Stimulated activated CD4-positive, alpha-beta T cell treated with anti-CD3 and anti-CD28 coated beads, Interleukin-4, amount 100 ng/mL, for 48 hours (primary cell): ENCODE data around the gene LZTR1.

Source experiments
- DNase-seq, 2 donors: peaks; one replicate each; pipeline ENCODE4 v3.0.0-alpha.2; 2020; ENCODE audit warnings: low read depth in 2 of 2

The LZTR1 gene

DNA sequence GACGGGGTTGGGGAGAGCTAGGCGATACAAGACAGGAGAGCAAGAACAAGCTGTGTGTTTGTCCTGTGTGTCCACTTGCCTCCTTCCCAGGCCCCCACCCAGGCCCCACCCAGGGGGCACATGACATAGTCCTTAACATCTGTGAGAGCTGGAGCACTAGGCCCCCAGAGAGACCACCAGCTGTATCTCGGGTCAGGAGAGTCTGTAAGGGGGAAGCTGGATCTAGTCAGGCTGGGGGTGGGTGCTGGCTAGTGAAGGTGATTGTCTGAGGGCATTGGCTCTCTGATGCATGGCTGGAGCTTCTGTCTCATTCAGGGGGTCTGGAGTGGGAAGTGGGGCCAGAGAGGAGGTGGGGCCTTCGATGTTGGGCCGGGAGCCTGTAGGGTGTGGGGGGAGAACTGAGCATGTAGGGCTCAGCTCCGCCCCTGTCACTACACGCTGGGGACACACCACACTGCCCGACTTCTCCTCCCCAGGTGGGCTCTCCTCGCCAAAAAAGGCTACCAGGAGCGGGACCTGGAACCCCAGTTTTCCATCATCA, 33.4 kb downstream of the LZTR1 start:
- DNase-seq: no peak

DNA sequence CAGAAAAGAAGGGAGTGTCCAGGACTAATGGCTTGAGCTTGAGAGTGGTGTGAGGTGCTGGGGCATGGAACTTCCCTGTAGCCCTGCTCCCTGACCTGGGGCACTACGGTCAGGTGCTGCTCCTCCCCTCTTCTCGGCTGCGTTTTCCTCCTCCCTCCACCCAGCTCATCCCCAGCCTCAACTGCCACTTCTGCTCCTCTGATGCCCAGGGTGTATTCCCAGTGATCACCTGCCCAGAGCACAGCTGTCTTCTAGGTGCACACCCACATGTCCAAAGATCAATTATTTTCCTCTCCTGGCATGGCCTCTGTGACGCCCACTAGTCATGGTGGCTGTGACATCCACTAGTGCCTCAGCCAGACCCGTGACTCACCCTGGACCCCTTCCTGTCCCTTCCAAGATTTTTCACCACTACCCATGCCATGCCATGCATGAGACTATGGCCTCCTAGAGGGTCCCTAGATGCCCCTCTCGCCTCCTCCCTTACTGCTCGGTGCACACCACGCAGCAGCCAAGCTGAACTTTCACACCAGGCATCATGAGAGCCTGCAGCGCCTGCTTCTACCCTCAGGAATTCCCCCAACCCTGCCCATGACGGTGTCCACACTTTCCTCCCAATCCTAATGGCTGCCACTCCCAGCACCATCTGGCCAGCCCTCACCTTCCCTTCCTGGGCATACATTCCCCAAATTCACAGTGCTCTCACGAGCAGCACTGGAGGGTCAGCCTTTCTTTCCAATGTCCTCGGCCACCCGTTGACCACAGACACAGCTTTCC, 34.7 kb downstream of the LZTR1 start:
- no peak for DNase-seq

DNA sequence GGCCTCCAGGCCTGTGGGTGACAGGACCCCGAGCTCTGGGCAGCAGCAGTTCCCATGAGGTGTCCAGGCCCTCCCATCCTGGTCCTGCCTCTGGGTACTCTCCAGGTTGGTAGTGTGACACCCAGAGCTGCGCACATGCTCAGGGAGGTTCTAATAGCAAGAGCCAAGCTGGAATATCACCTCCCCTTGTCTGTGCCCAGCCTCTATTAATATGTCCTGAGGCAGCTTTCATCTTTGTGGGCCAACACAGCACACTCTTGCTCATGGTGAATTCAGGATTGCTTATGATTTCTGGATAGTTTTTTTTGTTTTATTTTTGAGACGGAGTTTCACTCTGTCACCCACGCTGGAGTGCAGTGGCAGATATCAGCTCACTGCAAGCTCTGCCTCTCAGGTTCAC, 36.2 kb downstream of the LZTR1 start:
- DNase-seq: no peak

DNA sequence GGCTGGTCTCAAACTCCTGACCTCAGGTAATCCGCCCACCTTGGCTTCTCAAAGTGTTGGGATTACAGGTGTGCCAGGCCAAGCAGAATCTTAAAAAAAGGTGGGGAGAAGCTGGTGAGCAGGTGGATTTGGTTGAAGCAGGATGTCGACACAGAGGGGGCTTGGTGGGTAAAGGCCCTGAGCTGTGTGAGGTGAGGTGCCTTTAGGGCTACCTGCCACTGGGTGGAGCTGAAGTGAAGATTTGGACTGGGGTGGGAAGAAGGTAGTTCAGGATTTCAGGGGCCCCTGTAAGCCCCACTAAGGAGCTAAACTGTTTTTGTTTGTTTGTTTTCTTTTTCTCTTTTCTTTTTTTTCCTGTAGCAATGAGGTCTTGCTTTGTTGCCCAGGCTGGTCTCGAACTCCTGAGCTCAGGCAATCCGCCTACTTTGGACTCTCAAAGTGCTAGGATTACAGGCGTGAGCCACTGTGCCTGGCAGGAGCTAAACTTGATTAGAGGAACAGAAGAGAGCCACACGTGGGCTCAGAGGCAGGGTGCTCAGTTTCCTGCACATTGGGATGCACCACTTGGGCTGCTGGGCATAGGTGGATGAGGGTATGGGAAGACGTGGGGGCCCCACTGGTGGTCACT, 38.8 kb downstream of the LZTR1 start:
- DNase-seq: no peak

DNA sequence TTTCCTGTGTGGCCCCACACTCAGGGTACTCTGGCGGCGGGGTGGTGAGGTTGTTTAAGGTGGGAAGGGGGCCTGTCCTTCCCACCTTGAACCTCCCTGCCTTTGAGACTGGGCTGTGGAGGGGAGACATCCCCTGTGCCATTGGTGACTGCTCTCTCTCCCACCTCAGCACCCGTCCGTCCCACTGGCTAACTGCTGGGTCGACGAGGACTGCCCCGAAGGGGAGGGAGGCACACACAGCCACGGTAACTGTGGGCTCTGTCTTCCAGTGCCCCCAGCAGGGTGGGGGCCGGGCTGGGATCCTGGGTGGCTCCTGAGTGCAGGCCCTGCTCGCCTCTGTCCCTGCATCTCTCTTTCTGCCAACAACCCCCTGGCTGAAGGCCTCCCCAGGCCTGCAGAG, 40.4 kb downstream of the LZTR1 start:
- no peak for DNase-seq

DNA sequence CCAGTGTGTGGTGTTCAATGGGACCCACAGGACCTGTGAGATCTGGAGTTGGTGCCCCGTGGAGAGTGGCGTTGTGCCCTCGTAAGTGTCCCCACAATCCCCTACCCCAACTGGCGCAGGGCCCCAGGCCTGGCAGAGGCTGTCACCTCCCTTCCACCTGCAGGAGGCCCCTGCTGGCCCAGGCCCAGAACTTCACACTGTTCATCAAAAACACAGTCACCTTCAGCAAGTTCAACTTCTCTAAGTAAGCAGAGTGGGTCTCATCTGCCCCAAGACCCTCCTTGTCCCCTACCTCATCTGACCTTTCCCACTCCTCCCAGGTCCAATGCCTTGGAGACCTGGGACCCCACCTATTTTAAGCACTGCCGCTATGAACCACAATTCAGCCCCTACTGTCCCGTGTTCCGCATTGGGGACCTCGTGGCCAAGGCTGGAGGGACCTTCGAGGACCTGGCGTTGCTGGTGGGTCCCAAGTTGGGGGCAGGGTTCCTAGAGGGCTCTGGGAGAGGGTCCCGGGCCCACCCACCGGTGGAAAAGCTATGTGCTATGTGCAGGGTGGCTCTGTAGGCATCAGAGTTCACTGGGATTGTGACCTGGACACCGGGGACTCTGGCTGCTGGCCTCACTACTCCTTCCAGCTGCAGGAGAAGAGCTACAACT, 41.0 kb downstream of the LZTR1 start:
- DNase-seq: no peak

DNA sequence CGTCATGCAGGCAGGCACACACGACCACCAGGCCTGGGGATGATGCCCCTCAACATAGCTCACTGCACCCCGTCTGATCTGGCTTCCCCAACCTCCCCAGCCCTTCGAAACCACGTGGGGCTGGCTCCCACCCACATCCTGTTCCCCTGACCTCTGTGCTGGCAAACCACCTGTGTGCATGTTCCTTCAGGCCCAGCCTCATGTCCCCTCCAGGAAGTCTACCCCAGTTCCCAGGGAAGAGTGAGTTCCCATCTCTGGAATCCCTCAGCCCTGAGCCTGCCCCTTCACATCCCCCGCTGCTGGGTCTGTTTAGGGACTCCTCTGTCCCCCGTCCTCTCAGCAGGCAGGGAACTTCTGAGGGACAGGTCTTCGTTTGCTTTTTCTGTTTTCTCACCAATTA, 43.2 kb downstream of the LZTR1 start:
- no peak for DNase-seq

DNA sequence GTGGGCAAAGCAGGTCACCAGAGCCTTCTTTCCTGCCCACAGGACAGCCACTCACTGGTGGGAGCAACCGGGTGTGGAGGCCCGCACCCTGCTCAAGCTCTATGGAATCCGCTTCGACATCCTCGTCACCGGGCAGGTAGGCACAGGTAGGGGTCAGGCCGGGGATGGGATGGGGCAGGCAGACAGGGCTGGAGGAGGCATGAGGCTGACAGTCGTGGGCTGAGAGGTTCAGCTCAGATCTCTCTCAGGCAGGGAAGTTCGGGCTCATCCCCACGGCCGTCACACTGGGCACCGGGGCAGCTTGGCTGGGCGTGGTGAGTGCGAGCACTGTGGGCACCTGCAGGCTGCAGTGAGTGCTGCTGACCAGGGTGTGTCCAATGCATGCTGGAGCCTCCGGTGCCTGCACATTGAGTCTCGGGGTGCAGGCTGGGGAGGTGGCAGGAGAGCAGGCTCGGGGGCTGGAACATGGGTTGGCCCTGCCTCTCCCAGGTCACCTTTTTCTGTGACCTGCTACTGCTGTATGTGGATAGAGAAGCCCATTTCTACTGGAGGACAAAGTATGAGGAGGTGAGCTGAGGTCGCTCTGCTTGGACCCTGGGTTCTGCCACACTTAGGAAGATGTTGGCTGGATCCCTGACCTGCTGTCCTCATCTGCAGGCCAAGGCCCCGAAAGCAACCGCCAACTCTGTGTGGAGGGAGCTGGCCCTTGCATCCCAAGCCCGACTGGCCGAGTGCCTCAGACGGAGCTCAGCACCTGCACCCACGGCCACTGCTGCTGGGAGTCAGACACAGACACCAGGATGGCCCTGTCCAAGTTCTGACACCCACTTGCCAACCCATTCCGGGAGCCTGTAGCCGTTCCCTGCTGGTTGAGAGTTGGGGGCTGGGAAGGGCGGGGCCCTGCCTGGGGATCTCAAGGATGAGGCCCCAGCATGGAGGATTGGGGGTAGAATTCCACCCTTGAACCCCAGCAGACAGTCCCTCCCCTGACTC, 44.0 kb downstream of the LZTR1 start:
- no peak for DNase-seq

DNA sequence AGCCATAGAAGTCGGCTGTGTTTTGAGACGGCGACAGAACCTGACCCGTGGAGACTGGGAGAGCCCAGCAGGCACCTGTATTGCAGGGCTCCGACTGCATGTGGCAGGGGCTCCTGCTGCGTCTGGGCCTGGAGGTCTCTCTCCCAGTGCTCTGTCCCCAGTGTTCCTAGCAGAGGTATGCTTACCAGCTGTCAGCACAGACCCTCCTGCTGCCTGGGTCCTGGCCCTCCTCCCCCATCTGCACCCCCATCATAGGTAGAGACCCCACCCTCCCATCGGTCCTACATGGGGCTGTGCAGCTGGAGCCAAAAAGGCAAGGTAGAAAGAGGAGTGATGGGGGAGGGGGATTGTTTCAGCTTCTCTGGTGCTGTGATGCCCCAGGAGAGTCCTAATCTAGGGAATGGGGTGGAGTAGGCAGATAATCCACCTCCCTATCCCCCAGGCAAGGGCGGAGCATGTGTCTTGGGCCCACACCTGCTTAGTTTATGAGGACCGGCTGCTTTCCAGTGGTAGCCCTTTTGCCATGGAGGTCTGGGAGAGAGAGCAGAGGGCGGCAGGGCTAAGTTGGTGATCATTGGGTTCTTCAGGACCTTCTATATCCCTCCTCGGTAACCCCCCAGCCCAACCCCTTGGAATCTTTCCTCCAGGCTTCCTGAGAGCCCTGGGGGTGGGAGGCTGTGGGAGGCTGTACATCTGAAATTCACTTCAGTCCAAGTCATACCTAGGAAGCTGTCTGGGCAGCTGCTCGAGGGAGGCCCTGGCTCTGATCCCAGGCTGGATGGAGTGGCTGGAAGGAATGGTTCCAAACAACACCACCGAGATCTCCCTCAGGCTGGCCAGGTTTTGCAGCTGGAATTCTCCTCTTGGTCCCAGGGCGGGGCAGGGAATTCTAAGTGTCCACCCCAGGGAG, 44.9 kb downstream of the LZTR1 start:
- no peak for DNase-seq

DNA sequence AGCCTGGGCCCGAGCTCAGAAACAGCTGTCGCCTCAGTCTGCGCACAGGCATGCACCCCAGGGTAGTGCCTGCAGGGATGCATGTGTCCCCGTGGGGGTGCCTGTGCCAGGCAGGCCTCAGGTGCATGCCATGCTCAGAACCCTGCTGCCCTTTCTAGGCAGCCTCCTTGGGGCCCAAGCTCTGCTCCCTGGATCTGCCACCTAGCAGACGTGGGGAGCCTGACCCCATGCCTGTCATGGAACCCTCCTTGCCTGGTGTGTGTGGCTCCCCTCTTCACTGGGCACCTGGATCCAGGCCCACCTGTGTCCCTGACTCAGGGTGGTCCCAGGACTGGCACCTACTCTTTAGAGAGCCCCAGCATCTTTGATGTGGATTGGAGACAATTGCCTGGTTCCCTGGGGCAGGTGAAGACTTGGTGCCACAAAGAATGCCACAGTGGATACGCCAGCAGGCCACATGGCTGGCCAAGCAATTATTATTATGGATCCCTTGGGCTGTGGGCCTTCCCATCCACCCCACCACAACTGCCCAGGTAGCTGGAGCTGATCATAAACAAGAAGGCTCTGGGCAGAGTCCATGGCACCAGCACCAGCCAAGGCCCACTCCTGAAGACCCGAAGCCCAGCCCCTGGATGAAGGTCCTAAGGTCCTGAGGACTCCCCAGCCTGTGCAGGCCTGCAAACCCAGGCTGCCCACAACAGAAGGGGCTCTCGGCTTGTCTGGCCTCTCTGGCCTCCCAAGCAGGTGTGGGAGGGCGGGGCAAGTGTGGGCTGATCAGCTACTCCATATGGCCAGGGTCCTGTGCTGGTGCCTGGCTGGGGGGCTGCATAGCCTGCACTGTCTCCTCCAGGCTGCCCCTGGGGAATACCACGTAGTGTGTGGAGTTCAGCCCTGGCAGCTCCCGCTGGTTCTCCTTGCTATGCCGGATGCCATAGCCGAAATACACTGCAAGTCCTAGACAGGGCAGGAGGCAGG, 46.5 kb downstream of the LZTR1 start:
- DNase-seq: no peak

DNA sequence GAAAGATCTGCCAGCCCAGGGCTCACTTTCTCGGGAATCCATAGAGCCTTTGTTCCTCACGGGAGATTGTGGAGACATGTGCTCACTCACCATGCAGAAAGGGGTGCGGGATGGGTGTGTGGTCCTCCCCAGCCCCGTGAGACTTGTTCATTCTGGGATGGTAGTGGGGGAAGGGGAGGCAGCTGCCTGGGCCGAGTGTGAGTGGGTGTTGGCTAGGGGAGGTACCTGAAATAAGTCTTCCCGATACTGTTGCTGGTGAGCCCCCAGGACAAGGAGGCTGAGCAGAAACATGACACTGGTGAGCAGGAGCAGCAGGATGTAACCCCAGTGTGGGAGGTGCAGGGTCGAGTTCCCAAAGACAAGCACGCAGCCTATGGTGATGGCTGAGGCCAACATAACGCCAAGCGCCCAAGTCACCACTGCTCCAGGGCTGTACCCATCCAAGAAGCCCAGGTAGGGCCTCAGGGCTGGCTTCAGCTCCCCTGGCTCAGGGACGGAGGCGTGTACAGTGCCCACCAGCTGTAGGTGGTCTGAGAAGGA, 47.5 kb downstream of the LZTR1 start:
- DNase-seq: no peak

DNA sequence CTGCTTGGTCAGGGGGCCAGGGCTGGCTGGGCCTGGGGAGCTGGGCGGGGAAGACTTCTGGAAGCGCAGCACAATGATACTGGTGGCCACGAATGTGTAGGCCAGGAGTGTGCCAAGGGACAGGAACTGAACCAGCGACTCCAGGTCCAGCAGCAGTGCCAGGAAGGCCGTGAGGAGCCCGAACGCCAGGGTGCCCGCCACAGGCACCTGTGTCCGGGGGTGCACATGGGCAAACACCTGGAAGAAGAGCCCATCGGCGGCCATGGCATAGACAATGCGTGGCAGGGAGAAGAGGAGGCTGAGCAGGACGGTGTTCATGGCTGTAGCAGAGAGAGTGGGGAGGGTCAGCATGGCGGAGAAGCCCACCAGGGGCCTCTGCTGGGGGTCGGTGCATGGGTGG, 47.9 kb downstream of the LZTR1 start:
- no peak for DNase-seq

DNA sequence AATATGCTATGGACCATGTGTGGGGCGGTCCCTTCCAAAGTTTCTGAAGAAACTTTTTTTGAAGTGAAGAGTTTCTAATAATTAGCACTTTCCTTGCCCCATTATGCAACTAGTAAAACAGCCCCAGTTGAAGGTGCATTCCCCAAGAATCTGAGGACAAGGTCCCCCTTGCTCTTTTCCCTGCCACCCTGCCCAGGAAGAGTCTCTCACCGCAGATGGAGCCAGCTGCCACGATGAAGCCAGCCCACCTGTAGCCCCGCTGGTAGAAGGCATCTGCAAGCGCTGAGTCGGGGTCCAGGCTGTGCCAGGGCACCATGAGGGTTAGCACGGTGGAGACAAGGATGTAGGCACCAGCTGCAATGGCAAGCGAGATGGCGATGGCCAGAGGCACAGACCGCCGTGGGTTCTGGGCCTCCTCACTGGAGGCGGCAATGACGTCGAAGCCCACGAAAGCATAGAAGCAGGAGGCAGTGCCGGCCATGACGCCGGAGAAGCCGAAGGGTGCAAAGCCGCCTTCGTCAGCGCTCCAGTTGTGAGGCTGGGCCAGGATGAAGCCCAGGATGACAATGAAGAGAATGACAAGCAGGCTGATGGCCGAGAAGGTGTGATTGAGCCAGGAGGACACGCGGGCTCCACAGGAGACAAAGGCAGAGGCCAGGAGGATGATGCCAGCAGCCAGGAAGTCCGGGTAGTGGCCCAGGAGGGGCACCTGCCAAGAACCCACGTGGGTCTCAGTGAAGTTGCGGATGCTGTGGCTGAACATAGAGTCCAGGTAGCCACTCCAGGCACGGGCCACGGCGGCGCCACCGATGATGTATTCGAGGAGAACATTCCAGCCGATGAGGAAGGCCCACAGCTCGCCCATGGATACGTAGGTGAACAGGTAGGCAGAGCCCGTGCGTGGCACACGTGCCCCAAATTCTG, 48.8 kb downstream of the LZTR1 start:
- no peak for DNase-seq

DNA sequence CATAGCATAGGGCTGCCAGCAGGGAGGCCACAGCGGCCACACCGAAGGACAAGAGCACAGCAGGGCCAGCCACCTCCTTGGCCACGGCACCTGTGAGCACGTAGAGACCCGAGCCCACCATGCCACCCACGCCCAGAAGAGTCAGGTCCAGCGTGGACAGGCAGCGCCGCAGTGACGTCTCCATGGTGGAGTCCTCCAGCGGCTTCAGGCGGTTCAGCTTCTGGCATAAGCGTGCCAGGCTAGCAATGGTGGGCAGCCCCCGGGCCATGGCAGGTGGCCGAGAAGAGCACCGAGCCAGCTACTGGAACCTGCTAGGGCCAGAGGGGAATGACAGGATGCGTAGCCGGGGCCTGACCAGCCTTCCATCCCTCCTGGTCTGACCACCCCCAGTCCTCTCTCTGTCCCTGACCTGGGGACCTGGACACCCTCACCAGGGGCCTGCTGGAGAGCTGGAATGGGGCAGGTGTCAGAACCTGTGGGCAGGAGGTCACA, 49.5 kb downstream of the LZTR1 start:
- DNase-seq: no peak

DNA sequence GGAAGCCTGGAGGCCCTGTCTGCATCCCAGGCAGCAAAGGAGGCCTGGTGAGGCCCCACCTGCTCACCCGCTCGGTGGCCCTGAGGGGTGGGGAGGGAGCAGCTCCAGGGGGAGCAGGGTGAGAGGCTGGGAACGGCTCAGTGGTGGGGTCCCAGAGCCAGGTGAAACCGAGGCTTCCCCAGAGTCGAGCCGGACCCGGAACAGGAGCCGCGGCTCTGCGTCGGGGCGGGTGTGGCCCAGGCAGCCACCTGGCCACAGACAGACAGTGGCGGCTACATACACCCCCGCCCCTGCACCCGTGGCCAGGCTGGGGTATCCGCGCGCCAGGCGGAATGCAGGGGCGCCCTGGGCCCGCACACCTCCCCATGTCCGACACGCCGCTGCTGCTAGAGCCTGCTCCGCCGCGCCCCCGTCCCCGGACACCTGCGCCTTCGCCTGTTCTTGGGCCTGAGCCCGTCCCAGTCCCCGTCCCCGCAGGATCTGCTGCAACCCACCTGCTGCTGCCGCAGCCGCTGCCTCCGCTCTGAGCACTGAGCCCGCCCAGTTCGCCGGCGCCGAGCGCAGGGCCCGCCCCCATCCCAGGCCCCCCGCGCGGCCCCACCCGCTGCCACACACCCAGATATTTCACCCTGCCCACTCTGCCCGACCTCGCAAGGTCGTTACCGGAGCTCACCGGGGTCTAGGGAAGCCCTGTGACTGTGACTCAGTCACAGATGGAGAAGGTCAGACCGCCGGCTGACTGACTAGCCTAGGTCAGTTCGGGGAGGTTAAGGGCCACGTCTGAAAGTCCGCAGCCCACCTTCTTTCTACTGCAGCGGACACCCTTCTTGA, 50.2 kb downstream of the LZTR1 start, which contains the start of gene SLC7A4:
Gene SLC7A4, minus strand, starts transcription at position 525 of the 831 bp plus-strand sequence. CDS start 749 bp downstream, outside the sequence.
- DNase-seq: no peak

DNA sequence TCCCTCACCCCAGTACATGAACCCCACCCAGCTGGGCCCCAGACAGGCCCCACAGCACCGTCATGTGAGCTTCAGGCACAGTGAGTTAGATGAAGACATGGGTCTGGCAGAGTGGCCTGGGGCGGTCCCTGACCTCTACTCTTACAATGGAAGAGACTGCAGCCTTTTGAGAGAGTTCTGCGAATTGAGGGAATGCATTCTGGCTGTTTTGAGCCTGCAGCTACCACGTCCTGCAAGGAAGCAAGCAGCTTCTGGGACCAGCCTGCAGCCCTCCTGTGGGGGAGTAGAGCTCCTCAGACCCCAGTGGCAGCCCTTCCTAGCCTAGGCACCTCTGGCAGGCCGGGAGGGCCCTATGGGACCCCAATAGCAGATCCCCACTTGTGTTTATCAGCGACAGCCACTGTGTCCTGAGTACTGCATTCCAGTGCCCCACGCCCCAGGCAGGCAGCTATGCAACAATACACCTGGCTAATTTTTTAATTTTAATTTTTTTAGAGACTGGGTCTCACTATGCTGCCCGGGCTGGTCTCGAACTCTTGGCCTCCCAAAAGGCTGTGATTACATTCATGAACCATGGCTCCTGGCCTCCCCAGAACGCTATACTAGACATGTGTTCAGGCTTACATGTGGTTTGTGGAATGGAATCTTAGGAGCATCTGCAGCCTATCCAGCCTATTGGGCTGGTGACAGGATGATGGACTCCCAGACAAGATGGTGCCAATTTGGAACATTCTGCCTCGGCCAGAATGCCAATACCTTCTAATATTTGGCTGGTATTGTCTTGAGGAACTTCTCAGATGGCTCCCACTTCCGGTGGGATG, 51.0 kb downstream of the LZTR1 start:
- DNase-seq: no peak
